CD4-positive, alpha-beta T cell (primary cell): ENCODE results near the gene KCNK15. TPM values are rescaled to one million over a fixed set of nuclear protein-coding genes. Genes with fewer than 3 reads are reported as not detected.
A peak's percentile ranks its signal among the peaks of the same experiment; 100 is the strongest.
"Not testable (repeated sequence)": the region's sequence is repeated elsewhere in the genome, so short reads cannot be mapped to it uniquely, and the experiment has no call there.

Experiments
- ATAC-seq: fragments of 200-7000 bp; cut with Tn5 transposase; one replicate; pipeline ENCODE4 v1.10.0; 2022; ENCODE audit warnings: mild to moderate bottlenecking; ENCODE audit not compliant: poor library complexity
- CTCF ChIA-PET: fragments of 350-600 bp; sonication (Branson Sonifier 250); formaldehyde crosslinking; loops from one replicate; lab custom pipeline; 2021; ENCODE audit warnings: antibody characterized with exemption, inconsistent platforms; lab: Charles Lee
- POLR2A ChIA-PET: fragments of 350-600 bp; sonication (Branson Sonifier 250); formaldehyde crosslinking; loops from one replicate; lab custom pipeline; 2021; ENCODE audit warnings: antibody characterized with exemption, inconsistent platforms; lab: Charles Lee
- DNase-seq, 14 experiments: peaks; one replicate each; pipeline ENCODE4 v3.0.0-alpha.2; 2013 to 2020; ENCODE audit warnings: mixed read lengths in 2 of 14
- H3K27ac ChIP-seq, 2 donors: one replicate each; pipeline versions ENCODE4 v1.5.1 to v1.7.0; 2013; ENCODE audit warnings: low read length in 2 of 2, low read depth in 1 of 2, mild to moderate bottlenecking in 1 of 2
- H3K27me3 ChIP-seq, 2 experiments: 1 replicate in 1 of 2; 2 replicates in 1 of 2; pipeline versions ENCODE4 v1.6.1 to v1.7.0; 2013; ENCODE audit warnings: low read length in 2 of 2, control low read depth in 1 of 2, mild to moderate bottlenecking in 1 of 2, moderate library complexity in 1 of 2; ENCODE audit not compliant: insufficient read depth in 2 of 2, control insufficient read depth in 1 of 2
- H3K36me3 ChIP-seq: one replicate; pipeline ENCODE4 v1.6.1; 2013; ENCODE audit warnings: low read length, control low read depth; ENCODE audit not compliant: insufficient read depth
- H3K4me1 ChIP-seq: one replicate; pipeline ENCODE4 v1.6.1; 2013; ENCODE audit warnings: low read length, control low read depth; ENCODE audit not compliant: insufficient read depth
- H3K4me3 ChIP-seq: one replicate; pipeline ENCODE4 v1.5.1; 2013; ENCODE audit warnings: mild to moderate bottlenecking, low read length, moderate library complexity
- H3K9me3 ChIP-seq, 2 experiments: 1 replicate in 1 of 2; 2 replicates in 1 of 2; pipeline versions ENCODE4 v1.6.1 to v1.7.0; 2013; ENCODE audit warnings: low read length in 2 of 2, mild to moderate bottlenecking in 2 of 2, control low read depth in 1 of 2, moderate library complexity in 1 of 2; ENCODE audit not compliant: control insufficient read depth in 1 of 2, insufficient read depth in 1 of 2
- H3K27ac Mint-ChIP-seq: one replicate; pipeline ENCODE4 v1.8.0; 2020; ENCODE audit warnings: mixed read lengths
- H3K27me3 Mint-ChIP-seq: one replicate; pipeline ENCODE4 v1.8.0; 2021; ENCODE audit warnings: mixed read lengths
- H3K36me3 Mint-ChIP-seq: one replicate; pipeline ENCODE4 v1.8.0; 2021; ENCODE audit warnings: low read depth, mixed read lengths
- H3K4me1 Mint-ChIP-seq: one replicate; pipeline ENCODE4 v1.8.0; 2021; ENCODE audit warnings: low read depth, mixed read lengths
- H3K4me3 Mint-ChIP-seq: one replicate; pipeline ENCODE4 v1.8.0; 2020; ENCODE audit warnings: mild to moderate bottlenecking, mixed read lengths
- H3K9me3 Mint-ChIP-seq: one replicate; pipeline ENCODE4 v1.8.0; 2020; ENCODE audit warnings: mixed read lengths
- CTCF ChIP-seq: fragments of 200-600 bp; IDR thresholded peaks from one replicate; pipeline ENCODE4 v1.8.0; 2022; ENCODE audit warnings: antibody characterized with exemption, mild to moderate bottlenecking
- intact Hi-C, 2 experiments: fragments of 100-400 bp; cut with DNase I in 1 of 2; cut with micrococcal nuclease in 1 of 2; formaldehyde crosslinking; loops; one replicate each; pipeline versions ENCODE4 v1.15.1 to v1.9.0; 2023 to 2025; cut with DNase I, micrococcal nuclease
- polyA plus RNA-seq, 2 donors: library from polyadenylated mRNA; unstranded; fragments of 120-200 nt; gene quantifications; one replicate each; pipeline ENCODE4 v1.2.1, GENCODE V29; 2013
- total RNA-seq, 174 experiments: library from RNA in 2 of 174; stranded (reverse) in 2 of 174; gene quantifications; one replicate each; pipeline ENCODE4 v1.2.3 and lab custom pipeline; 2021 to 2026

Gene KCNK15
- total RNA-seq, result not detected
- polyA plus RNA-seq (2013, experiment 1 of 2), result not detected
- polyA plus RNA-seq (2013, experiment 2 of 2), result 0.01 TPM
- total RNA-seq (lab: John Stamatoyannopoulos, UW), result 0 to 4.9 (median 0.07) reads per million in 172 experiments

- H3K9me3 Mint-ChIP-seq, result no peaks in the 10 kb centered on the region
- CTCF ChIA-PET, result interaction anchor here (0.6 kb wide), 1 partner anchor 430 kb away, joined by 3 read pairs; no protein-coding TSS in a partner anchor
- H3K27me3 Mint-ChIP-seq, result peaks cover 41% of the 10 kb centered on the region
- H3K4me1 Mint-ChIP-seq, result peaks cover 20% of the 10 kb centered on the region
- H3K36me3 Mint-ChIP-seq, result no peaks in the 10 kb centered on the region
- peaks cover 17 to 30% of the 10 kb centered on the region in 2 experiments for H3K27me3 ChIP-seq
- H3K9me3 ChIP-seq, result peaks cover 0 to 4% of the 10 kb centered on the region in 2 experiments
- ATAC-seq, result peak; percentile 68
- POLR2A ChIA-PET, result interaction anchor here (0.7 kb wide), 1 partner anchor 56 kb away, joined by 3 read pairs; no protein-coding TSS in a partner anchor
- H3K36me3 ChIP-seq, result no peaks in the 10 kb centered on the region
- no peak within 1 kb of the TSS for H3K27ac Mint-ChIP-seq
- H3K4me3 ChIP-seq, result peak within 1 kb of the TSS; percentile 48
- H3K27ac ChIP-seq, result no peak within 1 kb of the TSS
- intact Hi-C loops, result loop anchor here in 1 of 2 experiments (5.0 kb wide), 1 partner anchor 122 kb away; no protein-coding TSS in a partner anchor
- peaks cover 10% of the 10 kb centered on the region for H3K4me1 ChIP-seq
- peak within 1 kb of the TSS; percentile 76 for H3K4me3 Mint-ChIP-seq
- peak in 10 of 14 experiments; percentile 1 to 62 (median 28) for DNase-seq
- no peak for TF ChIP-seq CTCF
Measured at GRCh38 chr20:44745598-44746366, at the start of gene KCNK15. Gene KCNK15, plus strand, starts transcription at chr20:44745865. Its CDS starts 46 bp downstream, at chr20:44745911.

GRCh38 chr20:44696315-44696714, 49.4 kb upstream of the KCNK15 start:
- intact Hi-C loops, result no loop called here
- Mint-ChIP-seq H3K9me3 (no peaks in the 10 kb centered on the region), H3K27me3 (no peaks in the 10 kb centered on the region), H3K4me1 (no peaks in the 10 kb centered on the region), H3K27ac (no peak overlapping the region), H3K36me3 (no peaks in the 10 kb centered on the region), H3K4me3 (no peak overlapping the region)
- Histone ChIP-seq H3K27me3 (no peaks in the 10 kb centered on the region), H3K27ac (no peak overlapping the region), H3K36me3 (no peaks in the 10 kb centered on the region), H3K9me3 (no peaks in the 10 kb centered on the region), H3K4me1 (no peaks in the 10 kb centered on the region), H3K4me3 (no peak overlapping the region)
- ChIA-PET POLR2A (no interaction called here), CTCF (interaction anchor here (1.0 kb wide), 1 partner anchor 11 kb away, joined by 4 read pairs; no protein-coding TSS in a partner anchor)
- TF ChIP-seq CTCF, result no peak
- no peak for ATAC-seq
- no peak for DNase-seq

GRCh38 chr20:44697041-44697440, 48.6 kb upstream of the KCNK15 start:
- H3K9me3 ChIP-seq, H3K36me3 Mint-ChIP-seq, H3K27me3 Mint-ChIP-seq, H3K36me3 ChIP-seq, H3K4me1 ChIP-seq, intact Hi-C loops, H3K27ac Mint-ChIP-seq, H3K9me3 Mint-ChIP-seq, POLR2A ChIA-PET, ATAC-seq, H3K4me1 Mint-ChIP-seq, H3K4me3 Mint-ChIP-seq, H3K27ac ChIP-seq, DNase-seq, H3K27me3 ChIP-seq, H3K4me3 ChIP-seq: not testable (repeated sequence)
- CTCF ChIA-PET, result interaction anchor here (1.0 kb wide), 1 partner anchor 12 kb away, joined by 4 read pairs; no protein-coding TSS in a partner anchor
